H4 (cell line): Measurements from ENCODE around the gene PPP2R2C. TPM values are rescaled to one million over a fixed set of nuclear protein-coding genes. Genes with fewer than 3 reads are reported as not detected.

Experiments used
- DNase-seq: peaks from one replicate; pipeline ENCODE4 v3.0.0-alpha.2; 2015; ENCODE audit warnings: low spot score
- total RNA-seq: library from RNA; depleted of rRNA; stranded (reverse); fragments of >200 nt; shearing (Covaris generic); gene quantifications from 2 replicates; pipeline ENCODE4 v1.2.3, GENCODE V29; 2014

Gene PPP2R2C
- total RNA-seq, 1 experiment from 2014 or later = 0.91 TPM

DNA sequence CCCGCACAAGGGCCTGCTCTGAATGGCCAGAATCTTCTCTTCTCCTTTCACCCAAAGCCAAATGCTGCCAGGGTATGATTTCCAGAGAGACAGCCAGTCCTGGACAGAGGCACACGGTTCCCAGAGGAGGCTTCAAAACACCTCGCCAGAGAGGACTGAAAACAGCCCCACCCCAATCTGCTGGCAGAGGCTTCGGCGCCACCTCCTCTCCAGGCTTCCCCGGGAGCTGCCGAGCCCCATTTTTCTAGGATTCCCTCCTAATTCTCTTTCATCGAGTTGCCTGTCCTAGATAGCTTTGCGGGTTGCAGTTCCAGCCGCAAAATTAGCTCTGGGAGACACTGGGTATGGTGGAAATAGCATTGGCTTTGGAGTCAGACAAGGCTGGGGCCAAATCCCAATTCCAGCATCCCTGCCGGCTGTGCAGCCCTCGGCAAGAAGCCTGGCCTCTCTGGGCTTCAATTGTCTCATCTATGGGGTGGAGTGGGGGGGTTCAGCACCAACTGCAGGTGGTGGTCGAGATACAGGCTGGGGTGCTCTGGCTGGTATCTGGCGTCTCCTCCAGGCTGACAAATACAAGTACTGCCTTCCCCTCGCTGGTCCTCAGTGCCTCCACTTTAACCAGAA lies 22.6 kb downstream of the PPP2R2C start:
- no peak for DNase-seq

DNA sequence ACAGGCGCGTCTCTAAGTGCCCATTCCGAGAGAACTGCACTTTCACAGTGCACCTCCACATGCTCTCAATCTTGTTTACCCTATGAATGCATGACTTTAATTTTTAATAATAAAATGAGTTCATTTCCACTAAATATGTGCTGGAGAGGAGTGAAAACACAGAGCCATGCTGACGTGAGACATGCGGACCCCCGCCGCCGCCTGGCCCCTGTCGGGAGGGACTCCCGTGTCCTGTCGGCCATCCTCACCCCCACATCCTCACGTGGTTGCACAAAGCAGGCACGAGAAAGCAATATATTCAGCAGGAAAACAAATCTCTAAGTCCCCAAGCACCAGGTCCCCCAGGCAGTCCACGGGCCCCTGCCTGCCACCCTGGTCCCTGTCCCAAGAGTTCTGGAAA lies 23.1 kb downstream of the PPP2R2C start:
- DNase-seq = no peak

- no peak for DNase-seq
These were observed 23.8 kb downstream of the PPP2R2C start for GRCh38 chr4:6448476-6449170.

DNA sequence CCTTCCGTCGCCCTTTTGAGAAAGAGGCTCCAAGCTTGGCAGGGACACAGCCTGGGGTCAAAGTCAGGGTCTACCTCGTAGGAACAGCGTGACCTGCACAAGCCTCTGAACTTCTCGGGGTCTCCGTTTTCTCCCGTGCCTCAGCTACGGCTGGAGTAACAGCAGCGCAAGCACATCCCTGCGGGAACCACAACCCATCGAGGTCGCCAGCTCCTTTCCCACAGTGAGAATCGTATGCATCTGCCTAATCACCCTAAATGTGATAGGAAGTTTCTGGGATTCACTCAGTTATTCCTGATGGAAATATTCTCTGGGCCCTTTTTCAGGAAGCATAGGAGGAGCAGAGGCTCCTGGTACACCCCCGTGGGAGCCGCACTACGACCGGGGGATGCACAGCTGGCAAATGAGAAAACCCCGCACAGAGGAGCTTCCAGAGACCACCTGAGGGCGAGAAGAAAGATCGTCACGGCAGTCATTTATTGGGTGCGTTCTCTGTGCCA lies 24.7 kb downstream of the PPP2R2C start:
- no peak for DNase-seq

DNA sequence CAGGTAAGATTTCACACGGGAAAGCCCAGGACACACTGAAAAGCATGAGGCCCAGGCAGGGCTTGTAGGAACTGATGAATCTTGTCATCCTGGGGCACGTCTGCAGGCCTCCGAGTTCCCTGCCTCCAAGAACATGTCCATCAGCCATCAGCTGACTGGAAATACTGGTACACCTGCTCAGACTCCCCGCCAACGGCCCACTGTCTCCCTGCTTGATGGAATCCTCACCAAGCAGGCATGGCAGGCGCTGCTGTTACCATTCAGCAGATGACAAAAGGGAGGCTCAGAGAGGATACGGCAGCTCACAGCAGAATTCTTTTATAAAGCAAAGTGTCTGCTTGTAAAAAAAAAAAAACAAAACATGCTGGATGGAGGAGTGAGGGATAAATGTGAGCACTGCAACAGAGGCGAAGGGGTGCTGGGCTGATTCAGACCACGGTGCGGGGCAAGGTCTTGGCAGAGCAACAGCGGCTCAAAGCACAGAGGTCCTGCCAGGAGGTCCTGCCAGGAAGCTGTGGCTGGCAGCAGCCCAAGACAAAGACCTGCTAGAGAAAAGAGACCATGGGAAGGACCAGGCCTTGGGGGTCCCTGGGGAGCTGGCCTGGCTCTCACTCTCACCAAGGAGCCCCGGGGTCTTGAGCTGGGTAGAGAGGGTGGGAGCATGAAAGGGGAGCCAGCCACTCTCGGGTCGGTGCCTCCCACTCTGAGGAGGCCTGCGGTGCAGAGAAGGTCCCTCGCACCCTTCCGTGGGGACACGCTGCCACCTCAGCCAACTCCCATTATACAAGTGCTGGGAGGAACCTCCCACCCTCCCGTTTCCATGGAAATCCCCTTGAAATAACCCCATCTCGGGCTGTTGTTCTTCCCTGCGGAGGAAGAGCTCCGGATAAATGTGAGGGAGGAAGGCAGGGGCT lies 25.6 kb downstream of the PPP2R2C start:
- DNase-seq = no peak

- DNase-seq = no peak
These were observed 26.3 kb downstream of the PPP2R2C start for GRCh38 chr4:6446130-6446482.

DNA sequence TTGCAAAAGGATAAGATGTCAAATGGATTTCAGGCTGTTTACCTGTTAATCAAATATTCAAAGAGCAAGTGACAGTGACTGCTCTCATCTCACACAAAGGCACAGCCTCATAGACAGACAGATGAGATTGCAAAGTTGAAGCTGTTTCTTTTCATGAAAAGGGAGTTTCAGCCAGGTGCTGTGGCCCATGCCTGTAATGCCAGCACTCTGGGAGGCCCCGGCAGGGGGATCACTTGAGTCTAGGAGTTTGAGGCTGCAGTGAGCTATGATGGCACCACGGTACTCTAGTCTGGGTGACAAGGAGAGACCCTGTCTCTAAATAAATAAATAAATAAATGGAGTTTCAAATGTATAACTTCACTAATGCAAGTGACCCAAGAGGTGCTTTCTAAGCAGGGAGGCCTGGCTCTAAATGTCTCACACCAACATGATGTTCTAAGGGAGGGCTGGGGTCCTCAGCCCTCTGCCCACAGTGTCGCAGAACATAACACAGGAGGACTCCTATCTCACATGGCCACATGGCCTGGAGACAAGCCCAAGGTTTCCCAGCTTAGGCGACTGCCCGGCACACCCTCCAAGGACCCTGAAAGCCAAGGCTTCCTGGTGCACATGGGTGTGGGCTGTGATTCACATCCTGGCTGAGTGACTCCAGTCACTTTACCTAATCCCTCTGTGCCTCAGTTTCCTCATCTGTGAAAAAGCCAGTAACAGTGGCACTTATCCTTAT lies 26.8 kb downstream of the PPP2R2C start:
- no peak for DNase-seq

GRCh38 chr4:6444582-6444981 lies 27.8 kb downstream of the PPP2R2C start:
- no peak for DNase-seq

GRCh38 chr4:6443035-6444023 lies 29.1 kb downstream of the PPP2R2C start:
- DNase-seq = no peak

GRCh38 chr4:6442555-6442954 lies 29.9 kb downstream of the PPP2R2C start:
- no peak for DNase-seq

GRCh38 chr4:6441758-6442157 lies 30.7 kb downstream of the PPP2R2C start:
- no peak for DNase-seq

GRCh38 chr4:6441202-6441582 lies 31.2 kb downstream of the PPP2R2C start:
- no peak for DNase-seq

GRCh38 chr4:6440506-6441201 lies 31.8 kb downstream of the PPP2R2C start:
- no peak for DNase-seq

DNA sequence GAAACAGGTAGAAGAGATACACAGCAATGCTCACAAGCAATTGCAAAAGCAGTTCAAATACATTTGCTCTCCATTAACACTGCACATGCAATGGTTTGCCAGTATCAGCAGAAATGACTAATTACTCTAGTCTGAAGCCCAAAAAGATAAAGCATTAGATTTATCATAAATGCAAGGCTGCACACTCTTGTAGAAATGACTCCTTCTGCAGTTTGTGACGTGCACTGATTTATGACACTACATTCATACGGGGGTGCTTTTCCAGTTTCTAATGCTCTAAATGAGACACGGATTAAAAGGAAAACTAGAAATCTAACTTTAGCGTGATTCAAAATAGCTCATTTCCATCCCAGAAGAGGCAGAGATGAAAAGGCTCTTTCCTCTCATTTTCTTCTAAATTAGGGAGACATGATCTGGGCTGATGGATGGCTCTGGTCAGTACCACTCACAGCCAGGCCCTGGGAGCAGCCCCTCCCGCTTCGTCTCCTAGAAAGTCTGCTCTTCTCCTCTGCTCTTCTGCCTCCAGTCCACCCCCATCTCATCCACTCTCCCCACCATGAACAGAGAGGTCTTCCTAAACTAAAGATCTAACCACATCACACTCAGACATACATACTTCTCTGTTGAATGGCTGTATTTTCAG lies 33.2 kb downstream of the PPP2R2C start:
- no peak for DNase-seq

DNA sequence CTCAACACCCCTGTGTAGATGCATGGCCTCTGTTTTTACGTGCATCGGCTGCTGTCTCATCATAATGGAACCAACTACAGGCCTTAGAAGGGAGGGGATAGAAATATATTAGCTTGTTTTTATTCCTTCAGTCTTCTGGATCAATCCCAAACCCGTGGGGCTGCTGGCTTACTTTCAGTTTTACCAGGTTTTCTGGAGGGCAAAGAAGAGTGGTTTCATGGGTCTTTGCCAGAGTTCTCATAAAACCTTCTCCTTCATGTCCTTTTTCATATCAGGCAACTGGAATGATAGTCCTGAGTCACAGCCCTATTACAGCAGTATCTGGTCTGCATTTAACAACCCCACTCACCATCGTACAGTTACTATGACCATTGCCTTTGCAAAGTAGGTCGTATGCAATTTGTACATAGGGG lies 34.6 kb downstream of the PPP2R2C start:
- no peak for DNase-seq

GRCh38 chr4:6435010-6435409 lies 37.4 kb downstream of the PPP2R2C start:
- no peak for DNase-seq

GRCh38 chr4:6430927-6431326 lies 41.5 kb downstream of the PPP2R2C start:
- DNase-seq = no peak

DNA sequence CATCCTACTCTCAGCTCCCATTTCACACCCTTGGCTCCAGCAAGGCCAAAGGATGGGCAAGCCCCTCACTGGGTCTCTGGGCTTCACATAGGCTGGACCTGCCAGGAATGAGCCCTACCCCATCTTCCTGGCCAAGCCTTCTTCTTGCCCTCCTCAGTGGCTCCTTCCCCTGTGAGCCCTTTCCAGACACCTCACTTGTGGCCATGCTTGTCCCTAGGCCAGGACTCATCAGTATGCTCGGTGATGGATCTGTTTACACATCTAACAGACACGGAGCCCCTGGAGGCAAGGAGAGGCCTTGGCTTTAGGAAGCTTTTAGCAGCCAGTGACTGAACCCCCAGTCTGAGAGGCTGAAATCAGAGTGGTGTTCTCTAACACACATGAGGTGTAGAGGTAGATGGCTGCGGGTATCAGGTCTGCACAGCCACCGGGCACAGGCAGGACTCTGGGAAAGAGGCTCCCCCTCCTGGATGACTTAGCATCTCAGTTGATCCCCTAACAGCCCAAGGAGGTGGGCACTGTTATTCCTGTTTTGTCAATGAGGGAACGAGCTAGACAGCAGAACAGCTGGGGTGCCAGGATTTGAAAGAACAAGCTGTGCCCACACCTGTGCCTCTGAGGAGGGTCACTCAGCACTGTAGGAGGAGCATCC lies 44.8 kb downstream of the PPP2R2C start:
- no peak for DNase-seq
